Measurements from ENCODE around the gene CMPK1. TPM values are rescaled to one million over a fixed set of nuclear protein-coding genes. Genes with fewer than 3 reads are reported as not detected.
"Not testable (repeated sequence)": the region's sequence is repeated elsewhere in the genome, so short reads cannot be mapped to it uniquely, and the experiment has no call there.

Gene CMPK1, protein sequence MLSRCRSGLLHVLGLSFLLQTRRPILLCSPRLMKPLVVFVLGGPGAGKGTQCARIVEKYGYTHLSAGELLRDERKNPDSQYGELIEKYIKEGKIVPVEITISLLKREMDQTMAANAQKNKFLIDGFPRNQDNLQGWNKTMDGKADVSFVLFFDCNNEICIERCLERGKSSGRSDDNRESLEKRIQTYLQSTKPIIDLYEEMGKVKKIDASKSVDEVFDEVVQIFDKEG
- total RNA-seq (100 to 1,000 TPM in 1 of 5 donors, 10 to 100 TPM in 4; 25.7 to 174 (median 99.0) TPM), polyA plus RNA-seq (100 to 1,000 TPM in 1 of 3 donors, 10 to 100 TPM in 2; 71.6 to 141 (median 97.1) TPM)
- long read RNA-seq, donor 1, transcript CMPK1-203 (6 exons, 2,930 nt), result major isoform, 14 of 14 reads
- long read RNA-seq, donor 1, partial matches to known transcripts, result 0 of 14 reads
- long read RNA-seq, donor 1, other reads (novel, unspliced or antisense), result 0 of 14 reads
- long read RNA-seq, donor 2, transcript CMPK1-203 (6 exons, 2,930 nt), result major isoform, 35 of 49 reads
- long read RNA-seq, donor 2, partial matches to known transcripts, result 10 of 49 reads
- long read RNA-seq, donor 2, other reads (novel, unspliced or antisense), result 0 of 49 reads
- long read RNA-seq, donor 3, transcript CMPK1-203 (6 exons, 2,930 nt), result major isoform, 18 of 18 reads
- long read RNA-seq, donor 3, partial matches to known transcripts, result 0 of 18 reads
- long read RNA-seq, donor 3, other reads (novel, unspliced or antisense), result 0 of 18 reads
- long read RNA-seq, donor 4, transcript CMPK1-203 (6 exons, 2,930 nt), result major isoform, 6 of 14 reads
- long read RNA-seq, donor 4, partial matches to known transcripts, result 8 of 14 reads
- long read RNA-seq, donor 4, other reads (novel, unspliced or antisense), result 0 of 14 reads
- long read RNA-seq, donor 5, transcript CMPK1-203 (6 exons, 2,930 nt), result major isoform, 30 of 31 reads
- long read RNA-seq, donor 5, partial matches to known transcripts, result 0 of 31 reads
- long read RNA-seq, donor 5, other reads (novel, unspliced or antisense), result 0 of 31 reads
- long read RNA-seq, donor 6, result 0 reads
- long read RNA-seq, donor 7, transcript CMPK1-203 (6 exons, 2,930 nt), result major isoform, 53 of 101 reads
- long read RNA-seq, donor 7, partial matches to known transcripts, result 47 of 101 reads
- long read RNA-seq, donor 7, other reads (novel, unspliced or antisense), result 0 of 101 reads
- long read RNA-seq, donor 8, transcript CMPK1-203 (6 exons, 2,930 nt), result major isoform, 43 of 44 reads
- long read RNA-seq, donor 8, partial matches to known transcripts, result 0 of 44 reads
- long read RNA-seq, donor 8, other reads (novel, unspliced or antisense), result 0 of 44 reads
- long read RNA-seq, donor 9, transcript CMPK1-203 (6 exons, 2,930 nt), result major isoform, 23 of 23 reads
- long read RNA-seq, donor 9, partial matches to known transcripts, result 0 of 23 reads
- long read RNA-seq, donor 9, other reads (novel, unspliced or antisense), result 0 of 23 reads
- long read RNA-seq, donor 10, transcript CMPK1-203 (6 exons, 2,930 nt), result major isoform, 20 of 21 reads
- long read RNA-seq, donor 10, partial matches to known transcripts, result 0 of 21 reads
- long read RNA-seq, donor 10, other reads (novel, unspliced or antisense), result 0 of 21 reads

DNA sequence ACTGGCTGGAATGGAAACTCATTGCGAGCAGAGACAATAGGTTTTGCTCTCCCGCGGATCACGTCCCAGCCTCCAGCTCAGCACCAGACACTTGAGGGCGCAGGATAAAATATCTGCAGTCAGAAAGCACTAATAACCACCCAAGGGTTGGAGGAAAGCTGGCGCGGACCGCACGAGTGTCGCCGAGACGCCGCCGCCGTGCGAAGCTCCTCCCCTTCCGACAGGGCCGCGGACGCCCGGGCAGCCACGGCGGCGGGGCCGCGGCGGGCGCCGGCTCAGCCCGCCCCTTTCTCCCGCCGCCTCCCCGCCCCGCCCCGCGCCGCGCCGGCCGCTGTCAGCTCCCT lies at the start of gene CMPK1:
Gene CMPK1, plus strand, starts transcription at position 213 of the 344 bp plus-strand sequence. CDS start 156 bp downstream, outside the sequence.
- peak within 1 kb of the TSS; percentile 66 to 98 (median 91) for H3K4me3 ChIP-seq
- H3K4me1 ChIP-seq, result peaks cover 21 to 54% (median 47%) of the 10 kb centered on the region in 4 donors
- WGBS, 5 donors, result 0 to 1% (median 0%) methylated on average over 11 to 37 of the region's 40 CpGs
- no peaks in the 10 kb centered on the region for H3K27me3 ChIP-seq
- intact Hi-C loops (cut with DNase I; ENCODE audit: low total_unique reads), result no loop called here
- TF ChIP-seq POLR2A (IDR thresholded peaks at IDR 0.05), result no peak
- TF ChIP-seq POLR2AphosphoS5 (IDR thresholded peaks at IDR 0.05), result peak in 2 of 3 donors; percentile 60 to 64
- TF ChIP-seq, protein P1, sequence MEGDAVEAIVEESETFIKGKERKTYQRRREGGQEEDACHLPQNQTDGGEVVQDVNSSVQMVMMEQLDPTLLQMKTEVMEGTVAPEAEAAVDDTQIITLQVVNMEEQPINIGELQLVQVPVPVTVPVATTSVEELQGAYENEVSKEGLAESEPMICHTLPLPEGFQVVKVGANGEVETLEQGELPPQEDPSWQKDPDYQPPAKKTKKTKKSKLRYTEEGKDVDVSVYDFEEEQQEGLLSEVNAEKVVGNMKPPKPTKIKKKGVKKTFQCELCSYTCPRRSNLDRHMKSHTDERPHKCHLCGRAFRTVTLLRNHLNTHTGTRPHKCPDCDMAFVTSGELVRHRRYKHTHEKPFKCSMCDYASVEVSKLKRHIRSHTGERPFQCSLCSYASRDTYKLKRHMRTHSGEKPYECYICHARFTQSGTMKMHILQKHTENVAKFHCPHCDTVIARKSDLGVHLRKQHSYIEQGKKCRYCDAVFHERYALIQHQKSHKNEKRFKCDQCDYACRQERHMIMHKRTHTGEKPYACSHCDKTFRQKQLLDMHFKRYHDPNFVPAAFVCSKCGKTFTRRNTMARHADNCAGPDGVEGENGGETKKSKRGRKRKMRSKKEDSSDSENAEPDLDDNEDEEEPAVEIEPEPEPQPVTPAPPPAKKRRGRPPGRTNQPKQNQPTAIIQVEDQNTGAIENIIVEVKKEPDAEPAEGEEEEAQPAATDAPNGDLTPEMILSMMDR (IDR thresholded peaks at IDR 0.05), result no peak
- peak; percentile 84 to 95 for DNase-seq
- no peaks in the 10 kb centered on the region for H3K9me3 ChIP-seq
- no peaks in the 10 kb centered on the region for H3K36me3 ChIP-seq
- H3K27ac ChIP-seq, result peak within 1 kb of the TSS; percentile 97 to 100 (median 99)

GRCh38 chr1:47288116-47288515 lies 45.5 kb upstream of the CMPK1 start:
- 80 to 89% (median 88%) methylated on average over 4 of the region's 4 CpGs for WGBS, 5 donors
- DNase-seq; H3K4me1 ChIP-seq; H3K27me3 ChIP-seq; H3K4me3 ChIP-seq; intact Hi-C loops (cut with DNase I; ENCODE audit: low total_unique reads); H3K9me3 ChIP-seq; H3K27ac ChIP-seq: not testable (repeated sequence)
- peaks cover 0 to 24% (median 0%) of the 10 kb centered on the region in 4 donors for H3K36me3 ChIP-seq

DNA sequence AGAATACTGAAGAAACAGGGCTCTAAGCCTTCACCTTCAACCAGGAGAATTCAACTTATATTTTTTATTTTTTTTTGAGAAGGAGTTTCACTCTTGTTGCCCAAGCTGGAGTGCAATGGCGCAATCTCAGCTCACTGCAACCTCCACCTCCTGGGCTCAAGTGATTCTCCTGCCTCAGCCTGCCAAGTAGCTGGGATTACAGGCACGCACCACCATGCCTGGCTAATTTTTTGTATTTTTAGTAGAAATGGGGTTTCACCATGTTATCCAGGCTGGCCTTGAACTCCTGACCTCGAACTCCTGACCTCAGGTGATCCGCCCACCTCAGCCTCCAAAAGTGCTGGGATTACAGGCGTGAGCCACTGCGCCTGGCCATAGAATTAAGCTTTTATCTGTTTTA lies 38.7 kb upstream of the CMPK1 start:
- DNase-seq; H3K4me3 ChIP-seq; H3K9me3 ChIP-seq; H3K27me3 ChIP-seq; intact Hi-C loops (cut with DNase I; ENCODE audit: low total_unique reads); H3K27ac ChIP-seq; H3K4me1 ChIP-seq: not testable (repeated sequence)
- H3K36me3 ChIP-seq, result peaks cover 0 to 23% (median 0%) of the 10 kb centered on the region in 4 donors
- WGBS, 5 donors, result 96 to 99% (median 97%) methylated on average over 6 of the region's 6 CpGs

DNA sequence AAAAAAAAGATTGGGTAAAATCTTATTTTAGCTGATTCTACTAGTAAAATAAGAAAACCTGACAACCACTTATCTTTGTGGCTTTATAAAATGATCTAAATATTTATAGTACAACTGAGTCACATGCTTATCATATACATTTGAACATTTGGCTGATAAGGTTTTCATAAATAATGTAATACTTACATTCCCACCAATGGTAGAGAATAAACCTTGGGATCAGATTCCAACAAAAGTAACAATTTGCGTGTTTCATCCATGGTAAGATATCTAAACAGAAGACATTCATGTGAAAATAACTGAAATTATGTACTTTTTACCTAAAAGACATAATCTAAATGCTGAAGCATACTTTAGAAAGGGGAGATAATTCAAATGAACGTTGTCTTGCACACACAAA lies 38.0 kb upstream of the CMPK1 start:
- DNase-seq, result no peak
- H3K4me3 ChIP-seq, result no peak overlapping the region
- TF ChIP-seq EP300 (IDR thresholded peaks at IDR 0.05), result no peak
- TF ChIP-seq POLR2AphosphoS5 (IDR thresholded peaks at IDR 0.05), result no peak
- TF ChIP-seq, protein P1 (IDR thresholded peaks at IDR 0.05), result no peak
- no peak for TF ChIP-seq POLR2A (IDR thresholded peaks at IDR 0.05)
- H3K9me3 ChIP-seq, result no peaks in the 10 kb centered on the region
- intact Hi-C loops (cut with DNase I; ENCODE audit: low total_unique reads), result no loop called here
- H3K27me3 ChIP-seq, result no peaks in the 10 kb centered on the region
- peaks cover 0 to 23% (median 1%) of the 10 kb centered on the region in 4 donors for H3K36me3 ChIP-seq
- no peak overlapping the region for H3K27ac ChIP-seq
- no peaks in the 10 kb centered on the region for H3K4me1 ChIP-seq
- WGBS, 5 donors, result 85 to 92% (median 87%) methylated on average over 2 of the region's 2 CpGs
